Liver (tissue), 9 donors: ENCODE data around the gene ARHGAP9. TPM values are rescaled to one million over a fixed set of nuclear protein-coding genes. Genes with fewer than 3 reads are reported as not detected.

Experiments used
- DNase-seq: peaks from one replicate; pipeline ENCODE4 v3.0.0-alpha.2; 2017; ENCODE audit warnings: low spot score
- H3K27ac ChIP-seq, 2 donors: one replicate each; pipeline ENCODE4 v1.7.0; 2013; ENCODE audit warnings: inconsistent platforms in 2 of 2, low read length in 2 of 2, control low read depth in 1 of 2, low read depth in 1 of 2, mild to moderate bottlenecking in 1 of 2
- H3K27me3 ChIP-seq, 4 donors: one replicate each; pipeline versions ENCODE4 v1.6.1 to v1.7.0; 2013; ENCODE audit warnings: low read length in 3 of 4, inconsistent platforms in 1 of 4, mild to moderate bottlenecking in 1 of 4, moderate library complexity in 1 of 4; ENCODE audit not compliant: control insufficient read depth in 4 of 4, insufficient read depth in 4 of 4
- H3K36me3 ChIP-seq, 4 donors: one replicate each; pipeline versions ENCODE4 v1.6.1 to v1.7.0; 2013; ENCODE audit warnings: low read length in 3 of 4, mild to moderate bottlenecking in 3 of 4, low read depth in 1 of 4, moderate library complexity in 1 of 4; ENCODE audit not compliant: control insufficient read depth in 4 of 4, insufficient read depth in 3 of 4
- H3K4me1 ChIP-seq, 4 donors: one replicate each; pipeline versions ENCODE4 v1.6.1 to v1.7.0; 2013; ENCODE audit warnings: low read length in 3 of 4, mild to moderate bottlenecking in 3 of 4, moderate library complexity in 1 of 4; ENCODE audit not compliant: control insufficient read depth in 4 of 4, insufficient read depth in 4 of 4
- H3K4me3 ChIP-seq, 3 donors: one replicate each; pipeline versions ENCODE4 v1.6.1 to v1.7.0; 2013; ENCODE audit warnings: low read length in 3 of 3, control low read depth in 1 of 3, low read depth in 1 of 3, mild to moderate bottlenecking in 1 of 3
- H3K9ac ChIP-seq, 2 donors: one replicate each; pipeline ENCODE4 v1.7.0; 2013; ENCODE audit warnings: low read length in 2 of 2, mild to moderate bottlenecking in 2 of 2, moderate library complexity in 2 of 2, control low read depth in 1 of 2, low read depth in 1 of 2
- H3K9me3 ChIP-seq, 4 donors: one replicate each; pipeline versions ENCODE4 v1.6.1 to v1.7.0; 2013; ENCODE audit warnings: low read length in 3 of 4; ENCODE audit not compliant: control insufficient read depth in 4 of 4
- EGR1 ChIP-seq, 2 donors: IDR thresholded peaks; 2 replicates each; pipeline ENCODE4 v1.6.1; 2016 to 2018; ENCODE audit warnings: antibody characterized with exemption in 2 of 2, low read depth in 2 of 2
- FOXA1 ChIP-seq: IDR thresholded peaks from 2 replicates; pipeline ENCODE4 v1.6.1; 2016; ENCODE audit warnings: antibody characterized with exemption
- GABPA ChIP-seq, 2 donors: IDR thresholded peaks in 1 of 2; conservative IDR thresholded peaks in 1 of 2; 2 replicates each; pipeline ENCODE4 v1.6.1; 2016; ENCODE audit warnings: antibody characterized with exemption in 2 of 2, mild to moderate bottlenecking in 1 of 2, moderate library complexity in 1 of 2
- JUND ChIP-seq, 2 donors: IDR thresholded peaks; 2 replicates each; pipeline ENCODE4 v1.6.1; 2016; ENCODE audit warnings: antibody characterized with exemption in 2 of 2
- MAX ChIP-seq: IDR thresholded peaks from 2 replicates; pipeline ENCODE4 v1.6.1; 2016; ENCODE audit warnings: antibody characterized with exemption
- NR2F2 ChIP-seq: IDR thresholded peaks from 2 replicates; pipeline ENCODE4 v1.6.1; 2016; ENCODE audit warnings: antibody characterized with exemption
- RAD21 ChIP-seq, 2 donors: IDR thresholded peaks; 2 replicates each; pipeline ENCODE4 v1.6.1; 2016; ENCODE audit warnings: antibody characterized with exemption in 2 of 2, mild to moderate bottlenecking in 2 of 2
- REST ChIP-seq: IDR thresholded peaks from 2 replicates; pipeline ENCODE4 v1.6.1; 2016; ENCODE audit warnings: antibody characterized with exemption, mild to moderate bottlenecking
- RXRA ChIP-seq, 2 donors: IDR thresholded peaks; 2 replicates each; pipeline ENCODE4 v1.6.1; 2017 to 2018; ENCODE audit warnings: antibody characterized with exemption in 2 of 2, mild to moderate bottlenecking in 1 of 2
- SP1 ChIP-seq: IDR thresholded peaks from 2 replicates; pipeline ENCODE4 v1.6.1; 2018; ENCODE audit warnings: antibody characterized with exemption, mild to moderate bottlenecking
- TAF1 ChIP-seq: conservative IDR thresholded peaks from 2 replicates; pipeline ENCODE4 v1.6.1; 2016; ENCODE audit warnings: antibody characterized with exemption, mild to moderate bottlenecking
- YY1 ChIP-seq: IDR thresholded peaks from 2 replicates; pipeline ENCODE4 v1.6.1; 2016; ENCODE audit warnings: antibody characterized with exemption, mild to moderate bottlenecking
- WGBS: extraction: QIAGEN DNeasy Blood & Tissue Kit; methylation state at CpG from one replicate; pipeline ENCODE4 v1.1.7; 2013; 5-methylcytosine and 5-hydroxymethylcytosine counted together
- polyA plus RNA-seq, 2 donors: library from polyadenylated mRNA; stranded (reverse) in 1 of 2; unstranded in 1 of 2; fragments of 200-250 nt in 1 of 2; fragments of >200 nt in 1 of 2; fragmentation: Nextera tagmentation in 1 of 2; extraction: Ambion mirVana in 1 of 2; gene quantifications; one replicate each; pipeline versions ENCODE4 v1.2.1 to v1.2.3, GENCODE V29; 2013 to 2015
- total RNA-seq, 2 donors: library from RNA; depleted of rRNA; stranded (reverse); fragments of >200 nt; gene quantifications; one replicate each; pipeline ENCODE4 v1.2.3, GENCODE V29; 2014
- donor health status: healthy.
- donor health status: healthy.
- donor health status: healthy.
- donor health status: healthy.
- donor health status: healthy.

ARHGAP9 gene
- total and polyA plus RNA-seq, 4 donors = 3.0 to 12.0 (median 7.1) TPM

DNA sequence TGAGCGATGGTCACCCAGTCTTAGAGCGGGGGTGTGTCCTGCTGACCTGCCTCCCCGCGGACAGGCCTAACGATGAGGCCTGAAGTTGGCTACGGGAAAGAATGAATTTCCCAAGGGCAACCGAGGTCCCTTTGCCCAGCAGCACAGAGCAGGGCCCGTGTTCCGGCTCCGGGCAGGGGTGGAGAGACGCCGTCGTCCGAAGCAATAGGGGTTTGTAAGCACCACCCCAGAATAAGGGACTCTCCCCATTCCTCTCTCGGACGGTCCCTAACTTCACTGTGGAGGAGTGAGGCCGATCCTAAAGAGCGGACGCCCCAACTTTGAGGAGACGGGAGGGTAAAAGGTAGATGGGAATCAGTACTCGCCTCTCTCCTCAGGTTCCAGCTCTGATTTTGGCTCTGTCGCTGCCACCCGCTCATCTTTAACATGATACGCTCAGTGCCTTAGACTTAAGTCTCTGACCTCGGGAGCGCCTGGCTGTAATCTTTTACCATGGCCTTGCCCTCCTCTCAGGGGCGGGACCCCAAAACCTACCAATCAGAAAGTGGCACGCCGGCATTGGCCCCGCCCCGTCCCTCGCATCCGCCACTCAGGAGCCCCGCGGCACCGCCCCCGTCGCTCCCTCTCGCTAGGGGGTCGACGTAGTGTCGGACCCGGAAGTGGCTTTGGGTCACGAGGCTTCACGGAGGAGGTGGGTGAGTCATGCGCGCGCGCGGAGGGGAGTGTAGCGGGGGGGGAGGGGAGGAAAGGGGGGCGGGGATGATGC lies 40.6 kb upstream of the ARHGAP9 start, which contains the start of gene DDIT3 (continued):
- peak; percentile 95 for TF ChIP-seq REST
- peak; percentile 89 for TF ChIP-seq NR2F2
- no peak for TF ChIP-seq FOXA1
- peak; percentile 14 to 25 for TF ChIP-seq RAD21 (IDR thresholded peaks at IDR 0.05)
- TF ChIP-seq GABPA (IDR thresholded peaks at IDR 0.05 in 1 of 2, conservative IDR thresholded peaks at IDR 0.05 in 1 of 2) = peak in 1 of 2 donors; percentile 81

GRCh38 chr12:57519796-57520052 lies 40.1 kb upstream of the ARHGAP9 start:
- TF ChIP-seq REST (no peak), FOXA1 (no peak), JUND (IDR thresholded peaks at IDR 0.05) (no peak), EGR1 (IDR thresholded peaks at IDR 0.05; ENCODE audit: low read depth in 2 of 2) (no peak), YY1 (no peak), SP1 (no peak), TAF1 (no peak), RXRA (IDR thresholded peaks at IDR 0.05) (no peak), MAX (no peak)
- Histone ChIP-seq H3K27ac (peak overlapping the region; percentile 94 to 95), H3K4me1 (peaks cover 10 to 54% (median 33%) of the 10 kb centered on the region in 4 donors), H3K36me3 (peaks cover 3 to 33% (median 29%) of the 10 kb centered on the region in 4 donors), H3K4me3 (peak overlapping the region; percentile 88 to 98 (median 97)), H3K9me3 (no peaks in the 10 kb centered on the region), H3K27me3 (no peaks in the 10 kb centered on the region), H3K9ac (peak overlapping the region; percentile 80 to 89)
- under 1% methylated on average over 8 of the region's 8 CpGs for WGBS
- no peak for DNase-seq
